NCI-H1694 treated with DMSO at 0.1 percent for 48 hours (cell line): Measurements from ENCODE around the gene PFKFB4.
A peak's percentile ranks its signal among the peaks of the same experiment; 100 is the strongest.
"Not testable (repeated sequence)": the region's sequence is repeated elsewhere in the genome, so short reads cannot be mapped to it uniquely, and the experiment has no call there.

Source experiments
- DNase-seq: peaks from one replicate; lab custom pipeline; 2025; lab: John Stamatoyannopoulos, UW

PFKFB4 gene

GRCh38 chr3:48492461-48493202 is 64.0 kb downstream of the PFKFB4 start:
- DNase-seq = no peak

GRCh38 chr3:48486952-48487351 is 69.7 kb downstream of the PFKFB4 start:
- no peak for DNase-seq

- DNase-seq = not testable (repeated sequence)
These were observed 73.8 kb downstream of the PFKFB4 start for GRCh38 chr3:48482822-48483221.

- DNase-seq = not testable (repeated sequence)
These were observed 75.7 kb downstream of the PFKFB4 start for GRCh38 chr3:48480891-48481290.

- DNase-seq = no peak
These were observed 77.7 kb downstream of the PFKFB4 start for GRCh38 chr3:48478626-48479555.

GRCh38 chr3:48477959-48478520 is 78.6 kb downstream of the PFKFB4 start:
- no peak for DNase-seq

- no peak for DNase-seq
These were observed 80.1 kb downstream of the PFKFB4 start for GRCh38 chr3:48476426-48477053.

- no peak for DNase-seq
These were observed 81.4 kb downstream of the PFKFB4 start for GRCh38 chr3:48475188-48475587.

- no peak for DNase-seq
These were observed 82.0 kb downstream of the PFKFB4 start for GRCh38 chr3:48474619-48475018.

GRCh38 chr3:48474031-48474430 is 82.6 kb downstream of the PFKFB4 start:
- DNase-seq = not testable (repeated sequence)

- no peak for DNase-seq
These were observed 83.0 kb downstream of the PFKFB4 start for GRCh38 chr3:48473617-48473952.

- DNase-seq = peak; percentile 1
These were observed 83.5 kb downstream of the PFKFB4 start for GRCh38 chr3:48472923-48473616.

GRCh38 chr3:48472673-48472922 is 84.0 kb downstream of the PFKFB4 start:
- DNase-seq = no peak

- DNase-seq = no peak
These were observed 86.3 kb downstream of the PFKFB4 start for GRCh38 chr3:48470286-48470685.

- DNase-seq = no peak
These were observed 87.3 kb downstream of the PFKFB4 start for GRCh38 chr3:48469046-48469915.

GRCh38 chr3:48468329-48468731 is 88.3 kb downstream of the PFKFB4 start:
- no peak for DNase-seq
